ENCODE measurements around the gene ALDH1L1.
"Not testable (repeated sequence)": the region's sequence is repeated elsewhere in the genome, so short reads cannot be mapped to it uniquely, and the experiment has no call there.

The ALDH1L1 gene

DNA sequence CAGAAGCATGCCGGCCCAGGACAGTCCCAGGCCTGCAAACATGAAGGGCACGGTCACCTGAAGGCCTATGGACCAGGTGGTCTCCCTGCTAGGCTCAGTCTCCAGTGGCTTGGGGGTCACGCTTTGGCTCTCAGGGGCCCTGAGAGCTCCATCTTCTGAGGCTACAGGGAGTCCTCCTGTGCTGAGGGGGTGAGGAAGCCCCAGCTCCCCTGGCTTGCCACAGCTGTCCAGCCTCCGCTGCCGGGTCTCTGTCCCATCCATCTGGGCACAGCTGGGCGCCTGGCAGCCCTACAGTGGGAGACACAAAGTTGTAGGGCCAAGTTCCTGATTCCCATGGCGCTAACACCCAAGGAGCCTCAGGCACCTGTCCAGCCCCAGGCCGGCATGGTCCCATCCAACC is 112.4 kb downstream of the ALDH1L1 start:
- DNase-seq = no peak
- peaks cover 3 to 13% (median 4%) of the 10 kb centered on the region in 4 experiments for H3K36me3 ChIP-seq (ENCODE audit: control insufficient read depth in 4 of 4, insufficient read depth in 4 of 4, low read length in 3 of 4)
- no peaks in the 10 kb centered on the region for H3K27me3 ChIP-seq (replicated peaks in 2 of 5; ENCODE audit: control insufficient read depth in 4 of 5, insufficient read depth in 5 of 5, low read length in 4 of 5)
- 100% methylated on average over 5 of the region's 8 CpGs for WGBS (ENCODE audit: insufficient coverage)
- ChIA-PET CTCF (no interaction called here), POLR2A (no interaction called here)
- H3K4me1 ChIP-seq (ENCODE audit: control extremely low read depth in 1 of 4, control insufficient read depth in 4 of 4, insufficient read depth in 4 of 4, low read length in 3 of 4) = peaks cover 0 to 14% (median 9%) of the 10 kb centered on the region in 4 experiments
- peaks cover 0 to 7% (median 0%) of the 10 kb centered on the region in 5 experiments for H3K9me3 ChIP-seq (ENCODE audit: control extremely low read depth in 1 of 5, control insufficient read depth in 4 of 5, insufficient read depth in 2 of 5, low read depth in 1 of 5, low read length in 4 of 5)
- no peak overlapping the region for H3K27ac ChIP-seq (ENCODE audit: insufficient read depth in 1 of 2, low read depth in 1 of 2, low read length in 2 of 2, poor library complexity in 1 of 2, severe bottlenecking in 2 of 2)
- no peak overlapping the region for H3K4me3 ChIP-seq (ENCODE audit: control insufficient read depth in 1 of 7, extremely low read depth in 1 of 7, insufficient read depth in 4 of 7, low read depth in 2 of 7, low read length in 6 of 7)

- H3K36me3 ChIP-seq (ENCODE audit: control insufficient read depth in 4 of 4, insufficient read depth in 4 of 4, low read length in 3 of 4); H3K9me3 ChIP-seq (ENCODE audit: control extremely low read depth in 1 of 5, control insufficient read depth in 4 of 5, insufficient read depth in 2 of 5, low read depth in 1 of 5, low read length in 4 of 5); DNase-seq; H3K4me3 ChIP-seq (ENCODE audit: control insufficient read depth in 1 of 7, extremely low read depth in 1 of 7, insufficient read depth in 4 of 7, low read depth in 2 of 7, low read length in 6 of 7); CTCF ChIA-PET; H3K27me3 ChIP-seq (replicated peaks in 2 of 5; ENCODE audit: control insufficient read depth in 4 of 5, insufficient read depth in 5 of 5, low read length in 4 of 5); H3K27ac ChIP-seq (ENCODE audit: insufficient read depth in 1 of 2, low read depth in 1 of 2, low read length in 2 of 2, poor library complexity in 1 of 2, severe bottlenecking in 2 of 2): not testable (repeated sequence)
- WGBS (ENCODE audit: insufficient coverage) = 100% methylated on average over 5 of the region's 6 CpGs
- H3K4me1 ChIP-seq (ENCODE audit: control extremely low read depth in 1 of 4, control insufficient read depth in 4 of 4, insufficient read depth in 4 of 4, low read length in 3 of 4) = peaks cover 0 to 14% (median 9%) of the 10 kb centered on the region in 4 experiments
- POLR2A ChIA-PET = interaction anchor here (0.6 kb wide), 1 partner anchor 17 kb away, joined by 3 read pairs; no protein-coding TSS in a partner anchor
These were observed 113.7 kb downstream of the ALDH1L1 start for GRCh38 chr3:126066676-126067075.

GRCh38 chr3:126065876-126066275 is 114.5 kb downstream of the ALDH1L1 start:
- H3K4me3 ChIP-seq (ENCODE audit: control insufficient read depth in 1 of 7, extremely low read depth in 1 of 7, insufficient read depth in 4 of 7, low read depth in 2 of 7, low read length in 6 of 7) = no peak overlapping the region
- H3K4me1 ChIP-seq (ENCODE audit: control extremely low read depth in 1 of 4, control insufficient read depth in 4 of 4, insufficient read depth in 4 of 4, low read length in 3 of 4) = peaks cover 0 to 14% (median 9%) of the 10 kb centered on the region in 4 experiments
- ChIA-PET CTCF (no interaction called here), POLR2A (no interaction called here)
- H3K27ac ChIP-seq (ENCODE audit: insufficient read depth in 1 of 2, low read depth in 1 of 2, low read length in 2 of 2, poor library complexity in 1 of 2, severe bottlenecking in 2 of 2) = no peak overlapping the region
- no peak for DNase-seq
- H3K9me3 ChIP-seq (ENCODE audit: control extremely low read depth in 1 of 5, control insufficient read depth in 4 of 5, insufficient read depth in 2 of 5, low read depth in 1 of 5, low read length in 4 of 5) = no peaks in the 10 kb centered on the region
- H3K36me3 ChIP-seq (ENCODE audit: control insufficient read depth in 4 of 4, insufficient read depth in 4 of 4, low read length in 3 of 4) = peaks cover 3 to 9% (median 5%) of the 10 kb centered on the region in 4 experiments
- no peaks in the 10 kb centered on the region for H3K27me3 ChIP-seq (replicated peaks in 2 of 5; ENCODE audit: control insufficient read depth in 4 of 5, insufficient read depth in 5 of 5, low read length in 4 of 5)
- WGBS (ENCODE audit: insufficient coverage) = 100% methylated on average over 2 of the region's 3 CpGs

DNA sequence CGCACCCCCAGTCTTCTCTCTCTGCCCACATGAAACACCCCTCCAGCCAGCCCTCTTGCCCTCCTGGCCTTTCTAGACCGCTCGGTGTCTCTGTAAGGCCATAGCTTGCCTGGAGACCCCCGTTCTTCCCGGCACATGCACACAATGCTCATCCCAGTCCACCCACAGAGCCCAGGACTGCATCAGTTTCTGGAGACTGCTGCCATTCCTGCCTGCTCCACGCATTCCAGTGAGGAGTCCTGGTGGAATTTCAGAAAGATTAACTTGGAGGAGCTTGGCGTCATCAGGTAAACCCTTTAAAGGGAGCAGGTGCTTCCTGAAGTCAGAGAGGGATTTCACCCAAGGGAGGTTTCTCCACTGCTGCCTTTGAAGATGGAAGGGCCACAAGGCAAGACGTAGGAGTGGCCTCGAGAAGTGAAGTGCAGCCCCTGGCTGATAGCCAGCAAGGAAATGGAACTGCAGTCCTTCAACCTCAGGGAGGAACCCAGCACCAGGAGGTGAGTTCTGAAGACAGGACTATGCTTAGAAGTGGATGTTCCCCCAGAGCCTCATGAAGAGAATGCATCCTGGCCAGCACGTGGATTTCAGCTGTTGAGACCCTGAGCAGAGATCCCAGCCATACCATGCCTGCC is 115.6 kb downstream of the ALDH1L1 start:
- H3K36me3 ChIP-seq (ENCODE audit: control insufficient read depth in 4 of 4, insufficient read depth in 4 of 4, low read length in 3 of 4) = peaks cover 3 to 9% (median 5%) of the 10 kb centered on the region in 4 experiments
- peaks cover 0 to 14% (median 9%) of the 10 kb centered on the region in 4 experiments for H3K4me1 ChIP-seq (ENCODE audit: control extremely low read depth in 1 of 4, control insufficient read depth in 4 of 4, insufficient read depth in 4 of 4, low read length in 3 of 4)
- no peak overlapping the region for H3K27ac ChIP-seq (ENCODE audit: insufficient read depth in 1 of 2, low read depth in 1 of 2, low read length in 2 of 2, poor library complexity in 1 of 2, severe bottlenecking in 2 of 2)
- H3K9me3 ChIP-seq (ENCODE audit: control extremely low read depth in 1 of 5, control insufficient read depth in 4 of 5, insufficient read depth in 2 of 5, low read depth in 1 of 5, low read length in 4 of 5) = no peaks in the 10 kb centered on the region
- ChIA-PET POLR2A (no interaction called here), CTCF (no interaction called here)
- H3K4me3 ChIP-seq (ENCODE audit: control insufficient read depth in 1 of 7, extremely low read depth in 1 of 7, insufficient read depth in 4 of 7, low read depth in 2 of 7, low read length in 6 of 7) = no peak overlapping the region
- peak in 2 of 3 donors; percentile 49 to 58 for DNase-seq
- WGBS (ENCODE audit: insufficient coverage) = 68% methylated on average over 10 of the region's 10 CpGs
- H3K27me3 ChIP-seq (replicated peaks in 2 of 5; ENCODE audit: control insufficient read depth in 4 of 5, insufficient read depth in 5 of 5, low read length in 4 of 5) = no peaks in the 10 kb centered on the region

DNA sequence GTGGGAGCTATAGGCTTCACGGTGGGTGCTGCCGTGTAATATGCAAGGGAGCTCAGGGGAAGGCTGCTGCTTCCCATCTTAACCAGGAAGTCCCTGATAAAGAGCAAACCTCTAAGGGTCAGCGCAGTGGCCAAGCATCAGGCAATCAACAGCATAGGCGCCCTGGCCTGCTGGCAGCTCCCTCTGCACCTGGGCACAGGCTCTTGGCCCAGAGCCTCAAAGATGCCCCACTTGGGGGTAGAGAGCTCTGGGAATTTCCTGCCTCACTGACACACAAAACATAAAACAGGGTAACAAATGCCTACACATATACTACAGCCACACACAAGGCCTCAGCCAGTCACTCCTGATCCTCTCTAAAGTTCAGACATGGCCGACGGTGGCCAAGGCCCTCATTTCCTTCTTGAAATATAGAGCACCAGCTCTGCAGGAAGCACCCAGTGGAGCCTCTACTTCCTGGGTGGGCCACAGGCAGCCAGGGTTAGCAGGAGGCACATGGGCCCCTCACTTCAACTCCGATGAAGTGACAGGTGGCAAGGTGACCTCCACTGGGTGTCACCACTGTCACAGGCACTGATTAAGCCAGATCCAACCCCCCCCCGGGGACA is 116.9 kb downstream of the ALDH1L1 start:
- WGBS (ENCODE audit: insufficient coverage) = 93% methylated on average over 7 of the region's 8 CpGs
- CTCF ChIA-PET = no interaction called here
- Histone ChIP-seq H3K4me1 (ENCODE audit: control extremely low read depth in 1 of 4, control insufficient read depth in 4 of 4, insufficient read depth in 4 of 4, low read length in 3 of 4) (peaks cover 0 to 14% (median 9%) of the 10 kb centered on the region in 4 experiments), H3K4me3 (ENCODE audit: control insufficient read depth in 1 of 7, extremely low read depth in 1 of 7, insufficient read depth in 4 of 7, low read depth in 2 of 7, low read length in 6 of 7) (no peak overlapping the region), H3K36me3 (ENCODE audit: control insufficient read depth in 4 of 4, insufficient read depth in 4 of 4, low read length in 3 of 4) (peaks cover 3 to 9% (median 6%) of the 10 kb centered on the region in 4 experiments), H3K9me3 (ENCODE audit: control extremely low read depth in 1 of 5, control insufficient read depth in 4 of 5, insufficient read depth in 2 of 5, low read depth in 1 of 5, low read length in 4 of 5) (no peaks in the 10 kb centered on the region), H3K27me3 (replicated peaks in 2 of 5; ENCODE audit: control insufficient read depth in 4 of 5, insufficient read depth in 5 of 5, low read length in 4 of 5) (no peaks in the 10 kb centered on the region), H3K27ac (ENCODE audit: insufficient read depth in 1 of 2, low read depth in 1 of 2, low read length in 2 of 2, poor library complexity in 1 of 2, severe bottlenecking in 2 of 2) (no peak overlapping the region)
- POLR2A ChIA-PET = no interaction called here
- no peak for DNase-seq

DNA sequence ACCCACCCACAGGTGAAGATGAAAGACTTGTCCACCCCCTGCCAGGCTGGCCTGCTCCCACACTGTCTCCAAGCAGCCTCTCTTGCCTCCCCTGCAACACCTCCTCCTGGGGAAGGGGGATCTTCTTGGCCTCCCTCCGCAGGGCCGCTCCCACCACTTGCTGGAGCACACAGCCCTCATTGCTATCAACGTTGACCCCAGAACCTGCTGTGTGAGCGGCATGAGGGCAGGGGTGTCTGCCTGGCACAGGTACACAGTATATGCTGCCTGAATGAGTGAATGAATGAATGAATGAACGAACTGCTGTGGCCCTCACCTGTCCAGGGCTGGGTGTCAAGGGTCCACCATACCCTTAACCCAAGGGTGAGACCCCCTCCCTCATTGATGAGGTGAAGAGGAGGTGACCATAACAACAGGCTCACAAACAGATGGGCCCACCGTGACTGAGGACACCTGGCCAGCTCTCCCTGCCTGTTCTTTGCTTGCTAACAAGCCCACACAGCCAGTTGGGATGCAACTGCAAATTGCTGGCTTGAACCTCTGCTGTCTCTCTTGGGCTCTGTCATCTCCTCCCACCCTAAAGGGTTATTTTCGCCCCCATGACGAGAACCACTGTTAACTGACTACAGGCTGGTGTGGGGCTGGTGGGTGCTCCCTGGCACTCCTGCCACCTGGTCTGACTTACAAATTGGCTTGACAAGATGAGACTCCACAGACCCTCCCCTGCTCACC is 118.9 kb downstream of the ALDH1L1 start:
- Histone ChIP-seq H3K27ac (ENCODE audit: insufficient read depth in 1 of 2, low read depth in 1 of 2, low read length in 2 of 2, poor library complexity in 1 of 2, severe bottlenecking in 2 of 2) (no peak overlapping the region), H3K9me3 (ENCODE audit: control extremely low read depth in 1 of 5, control insufficient read depth in 4 of 5, insufficient read depth in 2 of 5, low read depth in 1 of 5, low read length in 4 of 5) (no peaks in the 10 kb centered on the region), H3K4me1 (ENCODE audit: control extremely low read depth in 1 of 4, control insufficient read depth in 4 of 4, insufficient read depth in 4 of 4, low read length in 3 of 4) (peaks cover 0 to 14% (median 9%) of the 10 kb centered on the region in 4 experiments), H3K4me3 (ENCODE audit: control insufficient read depth in 1 of 7, extremely low read depth in 1 of 7, insufficient read depth in 4 of 7, low read depth in 2 of 7, low read length in 6 of 7) (no peak overlapping the region), H3K27me3 (replicated peaks in 2 of 5; ENCODE audit: control insufficient read depth in 4 of 5, insufficient read depth in 5 of 5, low read length in 4 of 5) (no peaks in the 10 kb centered on the region), H3K36me3 (ENCODE audit: control insufficient read depth in 4 of 4, insufficient read depth in 4 of 4, low read length in 3 of 4) (peaks cover 0 to 9% (median 3%) of the 10 kb centered on the region in 4 experiments)
- POLR2A ChIA-PET = no interaction called here
- CTCF ChIA-PET = no interaction called here
- DNase-seq = no peak
- WGBS (ENCODE audit: insufficient coverage) = 88% methylated on average over 7 of the region's 8 CpGs
